ENCODE results near the gene LRMDA.

Gene LRMDA

DNA sequence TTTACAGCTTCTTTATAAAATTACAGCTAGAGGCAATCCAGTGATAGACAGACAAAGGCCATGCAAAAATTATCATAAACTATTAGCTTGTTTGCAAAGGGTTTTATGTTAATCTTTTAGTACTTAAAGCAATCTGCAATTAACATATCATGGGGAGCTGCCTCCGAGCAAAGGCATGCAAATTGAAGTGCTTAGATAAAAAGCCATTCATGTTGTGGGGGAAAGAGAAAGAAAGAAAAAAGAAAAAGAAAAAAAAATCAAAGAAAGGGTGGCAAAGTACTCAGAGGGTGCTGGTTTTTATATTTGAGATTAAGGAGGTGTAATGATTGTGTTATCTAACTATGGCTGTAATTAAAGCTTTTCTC, 799.5 kb downstream of the LRMDA start:
- no peak overlapping the region for H3K4me3 ChIP-seq (ENCODE audit: low read depth, low read length)

DNA sequence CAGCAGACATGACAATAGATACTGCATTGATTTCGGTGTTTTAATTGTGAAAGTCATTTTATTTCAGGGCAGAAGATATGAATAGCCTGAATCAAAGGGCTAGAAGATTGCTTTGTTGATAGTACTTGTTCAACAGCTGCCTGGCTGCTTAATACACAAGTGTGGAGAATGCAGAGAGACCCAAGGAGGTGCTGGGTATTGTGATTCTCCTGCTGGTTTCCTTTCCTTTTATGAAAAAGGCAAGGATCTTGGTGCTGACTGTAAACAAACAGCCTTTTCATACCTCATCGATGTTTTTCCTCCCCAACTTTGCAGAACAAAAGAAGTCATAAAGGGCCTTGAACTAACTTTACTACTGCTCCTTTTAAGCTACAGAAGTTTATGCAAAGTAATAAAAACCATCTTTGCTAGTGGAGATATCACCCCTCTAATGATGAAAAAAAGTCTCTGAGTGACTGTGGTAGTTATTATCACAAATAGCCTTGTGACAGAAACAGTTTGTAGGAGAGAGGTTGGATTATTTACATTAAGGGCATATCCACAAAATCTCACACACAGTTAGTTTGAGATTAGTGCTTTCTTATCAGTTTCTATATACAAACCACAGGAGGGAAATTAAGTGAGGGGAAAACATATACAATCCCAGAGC, 800.0 kb downstream of the LRMDA start:
- no peak overlapping the region for H3K4me3 ChIP-seq (ENCODE audit: low read depth, low read length)
- TF ChIP-seq, protein P1, sequence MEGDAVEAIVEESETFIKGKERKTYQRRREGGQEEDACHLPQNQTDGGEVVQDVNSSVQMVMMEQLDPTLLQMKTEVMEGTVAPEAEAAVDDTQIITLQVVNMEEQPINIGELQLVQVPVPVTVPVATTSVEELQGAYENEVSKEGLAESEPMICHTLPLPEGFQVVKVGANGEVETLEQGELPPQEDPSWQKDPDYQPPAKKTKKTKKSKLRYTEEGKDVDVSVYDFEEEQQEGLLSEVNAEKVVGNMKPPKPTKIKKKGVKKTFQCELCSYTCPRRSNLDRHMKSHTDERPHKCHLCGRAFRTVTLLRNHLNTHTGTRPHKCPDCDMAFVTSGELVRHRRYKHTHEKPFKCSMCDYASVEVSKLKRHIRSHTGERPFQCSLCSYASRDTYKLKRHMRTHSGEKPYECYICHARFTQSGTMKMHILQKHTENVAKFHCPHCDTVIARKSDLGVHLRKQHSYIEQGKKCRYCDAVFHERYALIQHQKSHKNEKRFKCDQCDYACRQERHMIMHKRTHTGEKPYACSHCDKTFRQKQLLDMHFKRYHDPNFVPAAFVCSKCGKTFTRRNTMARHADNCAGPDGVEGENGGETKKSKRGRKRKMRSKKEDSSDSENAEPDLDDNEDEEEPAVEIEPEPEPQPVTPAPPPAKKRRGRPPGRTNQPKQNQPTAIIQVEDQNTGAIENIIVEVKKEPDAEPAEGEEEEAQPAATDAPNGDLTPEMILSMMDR (conservative IDR thresholded peaks at IDR 0.05; ENCODE audit: low read depth, low read length): no peak

More for the DNA sequence above, 799.5 kb downstream of the LRMDA start:
- TF ChIP-seq, protein P1 (conservative IDR thresholded peaks at IDR 0.05; ENCODE audit: low read depth, low read length): no peak
- no peak for DNase-seq (ENCODE audit: low read depth)

DNA sequence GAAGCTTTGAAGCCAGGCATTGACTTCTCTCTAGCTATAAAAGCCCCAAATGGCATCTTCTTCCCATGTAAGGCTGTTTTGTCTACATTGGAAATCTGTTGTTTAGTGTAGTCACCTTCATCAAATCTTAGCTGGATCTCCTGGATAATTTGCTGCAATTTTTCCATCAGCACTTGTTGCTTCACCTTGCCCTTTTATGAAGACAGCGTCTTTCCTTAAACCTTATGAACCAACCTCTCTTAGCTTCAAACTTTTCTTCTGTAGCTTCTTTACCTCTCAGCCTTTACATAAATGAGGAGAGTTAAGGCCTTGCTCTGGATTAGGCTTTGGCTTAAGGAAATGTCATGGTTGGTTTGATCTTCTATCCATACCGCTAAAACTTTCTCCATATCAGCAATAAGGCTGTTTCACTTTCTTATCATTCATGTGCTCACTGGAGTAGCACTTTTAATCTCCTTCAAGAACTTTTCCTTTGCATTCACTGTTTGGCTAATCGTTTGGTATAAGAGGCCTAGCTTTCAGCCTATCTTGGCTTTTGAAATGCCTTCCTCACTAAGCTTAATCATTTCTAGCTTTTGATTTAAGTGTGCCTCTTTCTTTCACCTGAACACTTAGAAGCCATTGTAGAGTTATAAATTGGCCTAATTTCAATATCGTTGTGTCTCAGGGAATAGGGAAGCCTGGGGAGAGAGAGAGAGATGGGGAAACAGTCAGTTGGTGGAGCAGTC, 803.2 kb downstream of the LRMDA start:
- TF ChIP-seq, protein P1 (conservative IDR thresholded peaks at IDR 0.05; ENCODE audit: low read depth, low read length): no peak
- DNase-seq (ENCODE audit: low read depth): no peak
- H3K4me3 ChIP-seq (ENCODE audit: low read depth, low read length): no peak overlapping the region

More for the DNA sequence above, 800.0 kb downstream of the LRMDA start:
- DNase-seq (ENCODE audit: low read depth): peak; percentile 6

DNA sequence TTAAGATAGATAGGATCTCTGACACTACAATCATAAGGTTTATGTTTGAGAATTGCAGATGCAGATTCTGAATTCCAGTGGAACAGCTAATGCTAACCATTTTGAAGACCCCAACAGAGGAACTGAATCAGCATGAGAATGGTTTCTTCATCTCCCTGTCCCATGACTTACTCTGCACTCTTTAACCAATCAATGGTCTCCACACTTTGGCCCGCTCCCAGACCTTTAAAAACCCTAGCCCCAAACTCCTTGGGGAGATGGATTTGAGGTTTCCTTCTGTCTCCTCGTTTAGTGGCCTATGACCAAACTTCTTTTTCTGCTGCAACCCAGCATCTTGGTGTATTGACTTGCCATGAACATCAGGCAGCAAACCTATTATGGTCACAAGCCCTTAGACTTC, 804.9 kb downstream of the LRMDA start:
- TF ChIP-seq, protein P1 (conservative IDR thresholded peaks at IDR 0.05; ENCODE audit: low read depth, low read length): no peak
- H3K4me3 ChIP-seq (ENCODE audit: low read depth, low read length): no peak overlapping the region
- DNase-seq (ENCODE audit: low read depth): no peak

DNA sequence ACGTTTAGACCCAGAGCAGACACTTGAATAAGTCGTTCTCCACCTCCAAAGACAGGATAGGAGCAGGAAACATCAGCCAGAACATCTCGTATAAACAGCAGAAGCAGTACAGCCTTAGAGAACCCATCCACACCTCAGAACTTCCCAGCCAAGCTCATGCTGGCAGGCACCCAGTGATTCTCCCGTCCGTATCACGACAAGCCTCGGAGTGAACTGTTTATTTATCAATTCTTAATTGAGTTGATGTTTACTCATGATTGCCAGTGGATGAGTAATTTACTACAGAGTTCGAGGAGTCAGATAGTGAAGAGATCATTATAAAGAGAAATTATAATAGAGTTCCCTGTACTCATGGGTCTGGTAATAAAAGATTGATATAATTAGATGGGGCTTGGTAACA, 811.5 kb downstream of the LRMDA start:
- no peak overlapping the region for H3K4me3 ChIP-seq (ENCODE audit: low read depth, low read length)
- TF ChIP-seq, protein P1 (conservative IDR thresholded peaks at IDR 0.05; ENCODE audit: low read depth, low read length): no peak
- no peak for DNase-seq (ENCODE audit: low read depth)

DNA sequence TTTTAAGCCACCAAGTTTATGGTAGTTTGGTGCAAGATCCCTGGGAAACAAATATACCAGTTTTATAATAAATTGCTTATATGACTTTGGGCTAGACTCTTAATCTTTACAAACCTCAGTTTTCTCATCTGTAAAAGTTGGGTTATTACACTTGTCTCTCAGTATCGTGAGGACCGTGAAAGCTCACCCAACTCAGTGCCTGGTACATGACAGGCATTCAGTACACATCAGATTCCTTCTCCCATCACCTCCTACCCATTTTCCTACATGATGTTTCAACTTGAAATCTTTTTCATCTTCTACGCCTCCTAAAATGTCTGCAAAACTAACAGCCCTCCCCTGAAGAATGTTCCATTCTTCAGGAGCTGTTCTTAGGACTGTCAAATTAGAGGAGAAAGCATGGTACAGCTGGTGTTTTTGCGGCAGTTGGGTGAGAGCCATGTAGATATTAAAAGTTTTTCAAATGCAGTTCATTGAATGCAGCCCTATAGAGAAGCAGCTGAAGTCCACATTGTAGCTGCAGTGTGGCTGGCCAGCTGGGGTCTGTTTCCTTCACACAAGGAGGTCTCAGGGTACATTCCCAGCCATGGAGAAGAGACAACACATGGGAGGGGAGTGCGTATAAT, 812.8 kb downstream of the LRMDA start:
- no peak overlapping the region for H3K4me3 ChIP-seq (ENCODE audit: low read depth, low read length)
- no peak for DNase-seq (ENCODE audit: low read depth)
- TF ChIP-seq, protein P1 (conservative IDR thresholded peaks at IDR 0.05; ENCODE audit: low read depth, low read length): no peak
